Fibroblast of mammary gland (primary cell): Measurements from ENCODE around the gene BCL11B.

Experiments
- DNase-seq: peaks from one replicate; pipeline ENCODE4 v3.0.0-alpha.2; 2010; ENCODE audit warnings: low read depth
- H3K4me3 ChIP-seq: 2 replicates; pipeline ENCODE4 v1.5.1; 2011; ENCODE audit warnings: low read depth, mild to moderate bottlenecking, low read length, moderate library complexity; ENCODE audit not compliant: control insufficient read depth
- TF ChIP-seq, protein P1 (sequence below): conservative IDR thresholded peaks from 2 replicates; pipeline ENCODE4 v1.5.1; 2011; ENCODE audit warnings: low read depth, low read length, inconsistent platforms; ENCODE audit not compliant: control insufficient read depth, insufficient read depth

BCL11B gene

GRCh38 chr14:99157676-99158075 is 114.3 kb downstream of the BCL11B start:
- DNase-seq, result no peak
- TF ChIP-seq, protein P1, sequence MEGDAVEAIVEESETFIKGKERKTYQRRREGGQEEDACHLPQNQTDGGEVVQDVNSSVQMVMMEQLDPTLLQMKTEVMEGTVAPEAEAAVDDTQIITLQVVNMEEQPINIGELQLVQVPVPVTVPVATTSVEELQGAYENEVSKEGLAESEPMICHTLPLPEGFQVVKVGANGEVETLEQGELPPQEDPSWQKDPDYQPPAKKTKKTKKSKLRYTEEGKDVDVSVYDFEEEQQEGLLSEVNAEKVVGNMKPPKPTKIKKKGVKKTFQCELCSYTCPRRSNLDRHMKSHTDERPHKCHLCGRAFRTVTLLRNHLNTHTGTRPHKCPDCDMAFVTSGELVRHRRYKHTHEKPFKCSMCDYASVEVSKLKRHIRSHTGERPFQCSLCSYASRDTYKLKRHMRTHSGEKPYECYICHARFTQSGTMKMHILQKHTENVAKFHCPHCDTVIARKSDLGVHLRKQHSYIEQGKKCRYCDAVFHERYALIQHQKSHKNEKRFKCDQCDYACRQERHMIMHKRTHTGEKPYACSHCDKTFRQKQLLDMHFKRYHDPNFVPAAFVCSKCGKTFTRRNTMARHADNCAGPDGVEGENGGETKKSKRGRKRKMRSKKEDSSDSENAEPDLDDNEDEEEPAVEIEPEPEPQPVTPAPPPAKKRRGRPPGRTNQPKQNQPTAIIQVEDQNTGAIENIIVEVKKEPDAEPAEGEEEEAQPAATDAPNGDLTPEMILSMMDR, result no peak

GRCh38 chr14:99157246-99157645 is 114.8 kb downstream of the BCL11B start:
- no peak overlapping the region for H3K4me3 ChIP-seq
- TF ChIP-seq, protein P1, result no peak
- no peak for DNase-seq

More at GRCh38 chr14:99157676-99158075, 114.3 kb downstream of the BCL11B start:
- no peak overlapping the region for H3K4me3 ChIP-seq

DNA sequence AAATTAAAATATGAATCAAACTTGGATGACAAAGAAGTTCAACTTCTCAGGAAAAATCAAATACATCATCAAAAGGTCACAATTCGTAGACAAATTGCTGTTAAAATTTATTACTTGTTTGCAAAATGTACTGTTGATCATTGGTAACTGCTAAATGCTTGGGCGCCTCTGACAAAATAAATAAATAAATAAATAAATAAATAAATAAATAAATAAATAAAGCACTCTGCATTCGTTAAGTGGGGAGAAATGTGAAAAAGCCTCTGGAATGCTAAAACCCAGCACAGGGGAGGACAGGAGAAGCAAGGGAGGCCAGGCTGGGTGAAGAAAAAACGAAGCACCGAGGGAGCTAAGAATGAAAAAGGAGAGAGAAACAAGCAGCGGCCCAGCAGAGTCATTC is 115.2 kb downstream of the BCL11B start:
- TF ChIP-seq, protein P1, result no peak
- no peak for DNase-seq
- no peak overlapping the region for H3K4me3 ChIP-seq

DNA sequence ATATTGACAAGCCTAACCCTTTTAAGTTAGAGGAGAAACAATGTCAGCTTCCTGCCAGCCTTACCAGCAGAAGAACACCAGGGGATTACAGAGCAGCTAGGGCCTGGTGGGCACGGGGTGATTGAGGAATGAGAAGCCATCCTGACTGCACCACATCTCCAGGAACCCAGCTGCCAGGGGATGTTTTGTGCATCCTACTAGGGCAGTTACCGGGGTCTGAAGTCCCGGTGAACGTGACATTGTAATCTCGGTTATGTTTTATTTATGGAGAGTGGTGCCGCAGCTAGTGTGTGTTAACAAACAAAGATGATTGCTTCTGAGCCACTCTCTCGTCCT is 115.9 kb downstream of the BCL11B start:
- TF ChIP-seq, protein P1, result no peak
- H3K4me3 ChIP-seq, result no peak overlapping the region
- DNase-seq, result no peak

- DNase-seq, result no peak
- TF ChIP-seq, protein P1, result no peak
- no peak overlapping the region for H3K4me3 ChIP-seq
Measured at GRCh38 chr14:99155173-99156089, 116.6 kb downstream of the BCL11B start.

GRCh38 chr14:99150236-99150635 is 121.8 kb downstream of the BCL11B start:
- H3K4me3 ChIP-seq, result no peak overlapping the region
- TF ChIP-seq, protein P1, result no peak
- DNase-seq, result no peak
